Thoracic aorta (tissue), 2 donors: ENCODE data around the gene FANCM. TPM values are rescaled to one million over a fixed set of nuclear protein-coding genes. Genes with fewer than 3 reads are reported as not detected.

Source experiments
- ATAC-seq: fragments of 150-250 bp; one replicate; pipeline ENCODE4 v1.8.0; 2017; ENCODE audit warnings: low read depth; ENCODE audit not compliant: insufficient number of reproducible peaks, low FRiP score
- DNase-seq: peaks from one replicate; pipeline ENCODE4 v3.0.0-alpha.2; 2020; ENCODE audit warnings: low spot score
- H3K27ac ChIP-seq, 2 donors: fragments of 200-600 bp; sonication (generic); 1 replicate in 1 of 2; 2 replicates in 1 of 2; pipeline ENCODE4 v1.5.1; 2016; ENCODE audit warnings: mild to moderate bottlenecking in 2 of 2, moderate library complexity in 2 of 2
- H3K27me3 ChIP-seq: fragments of 200-600 bp; sonication (generic); replicated peaks from 2 replicates; pipeline ENCODE4 v1.6.0; 2016; ENCODE audit warnings: mild to moderate bottlenecking; ENCODE audit not compliant: insufficient read depth
- H3K36me3 ChIP-seq: fragments of 200-600 bp; sonication (generic); one replicate; pipeline ENCODE4 v1.5.1; 2016
- H3K4me1 ChIP-seq, 2 donors: fragments of 200-600 bp; sonication (generic); 1 replicate in 1 of 2; 2 replicates in 1 of 2; pipeline versions ENCODE4 v1.5.1 to v1.6.0; 2016; ENCODE audit warnings: low read depth in 2 of 2, mild to moderate bottlenecking in 1 of 2; ENCODE audit not compliant: control insufficient read depth in 1 of 2
- H3K4me3 ChIP-seq: fragments of 200-600 bp; sonication (generic); 2 replicates; pipeline ENCODE4 v1.5.1; 2016; ENCODE audit warnings: mild to moderate bottlenecking
- H3K9me3 ChIP-seq: fragments of 200-600 bp; sonication (generic); 2 replicates; pipeline ENCODE4 v1.5.1; 2016
- CTCF ChIP-seq: fragments of 200-600 bp; sonication (generic); IDR thresholded peaks from one replicate; pipeline ENCODE4 v1.5.1; 2019; ENCODE audit warnings: antibody characterized with exemption
- total RNA-seq, 2 donors: library from RNA; depleted of rRNA; stranded (reverse); fragments of >200 nt; gene quantifications; one replicate each; pipeline versions ENCODE4 v1.1.0 to v1.2.3, GENCODE V29; 2016

The FANCM gene
- total RNA-seq, 2 donors from 2014 or later = 4.3 to 10.7 TPM

- no peak overlapping the region for H3K27ac ChIP-seq
- peaks cover 17% of the 10 kb centered on the region for H3K36me3 ChIP-seq
- H3K4me3 ChIP-seq = no peak overlapping the region
- peaks cover 0 to 1% of the 10 kb centered on the region in 2 donors for H3K4me1 ChIP-seq
- ATAC-seq = no peak
- no peaks in the 10 kb centered on the region for H3K9me3 ChIP-seq
- no peak for DNase-seq
- TF ChIP-seq CTCF = no peak
- H3K27me3 ChIP-seq = no peaks in the 10 kb centered on the region
Observed at GRCh38 chr14:45095143-45095542, 40.6 kb upstream of the FANCM start.

- Histone ChIP-seq H3K4me1 (no peaks in the 10 kb centered on the region), H3K27me3 (no peaks in the 10 kb centered on the region), H3K9me3 (no peaks in the 10 kb centered on the region), H3K27ac (no peak overlapping the region), H3K36me3 (peaks cover 22% of the 10 kb centered on the region), H3K4me3 (no peak overlapping the region)
- no peak for ATAC-seq
- TF ChIP-seq CTCF = no peak
- DNase-seq = no peak
Observed at GRCh38 chr14:45096218-45096617, 39.5 kb upstream of the FANCM start.

GRCh38 chr14:45103806-45104205, 31.9 kb upstream of the FANCM start:
- Histone ChIP-seq H3K36me3 (peaks cover 25% of the 10 kb centered on the region), H3K4me1 (no peaks in the 10 kb centered on the region), H3K27ac (no peak overlapping the region), H3K9me3 (no peaks in the 10 kb centered on the region), H3K4me3 (no peak overlapping the region), H3K27me3 (no peaks in the 10 kb centered on the region)
- no peak for TF ChIP-seq CTCF
- DNase-seq = no peak
- ATAC-seq = no peak

GRCh38 chr14:45104561-45104960, 31.2 kb upstream of the FANCM start:
- Histone ChIP-seq H3K27ac (no peak overlapping the region), H3K4me3 (no peak overlapping the region), H3K4me1 (no peaks in the 10 kb centered on the region), H3K9me3 (no peaks in the 10 kb centered on the region), H3K27me3 (no peaks in the 10 kb centered on the region), H3K36me3 (peaks cover 26% of the 10 kb centered on the region)
- no peak for DNase-seq
- no peak for ATAC-seq
- no peak for TF ChIP-seq CTCF

- H3K4me3 ChIP-seq = no peak overlapping the region
- H3K36me3 ChIP-seq = peaks cover 26% of the 10 kb centered on the region
- no peak overlapping the region for H3K27ac ChIP-seq
- ATAC-seq = no peak
- no peak for TF ChIP-seq CTCF
- H3K4me1 ChIP-seq = no peaks in the 10 kb centered on the region
- H3K27me3 ChIP-seq = no peaks in the 10 kb centered on the region
- H3K9me3 ChIP-seq = no peaks in the 10 kb centered on the region
- DNase-seq = no peak
Observed at GRCh38 chr14:45112896-45113781, 22.6 kb upstream of the FANCM start.
